M059J (cell line): Measurements from ENCODE around the gene KIF5C. TPM values are rescaled to one million over a fixed set of nuclear protein-coding genes. Genes with fewer than 3 reads are reported as not detected.

Experiments used
- DNase-seq: peaks from one replicate; pipeline ENCODE4 v3.0.0-alpha.2; 2012; ENCODE audit warnings: low read depth
- total RNA-seq: library from RNA; depleted of rRNA; stranded (reverse); fragments of >200 nt; shearing (Covaris generic); gene quantifications from 2 replicates; pipeline ENCODE4 v1.2.3, GENCODE V29; 2014

Gene KIF5C
- total RNA-seq, 1 experiment from 2014 or later: 0.54 TPM

GRCh38 chr2:148887350-148888002 is 12.4 kb downstream of the KIF5C start:
- no peak for DNase-seq

- DNase-seq: no peak
Measured at GRCh38 chr2:148888003-148888501, 13.0 kb downstream of the KIF5C start.

- no peak for DNase-seq
Measured at GRCh38 chr2:148888986-148889385, 14.0 kb downstream of the KIF5C start.

- DNase-seq: no peak
Measured at GRCh38 chr2:148893906-148894305, 18.9 kb downstream of the KIF5C start.

- no peak for DNase-seq
Measured at GRCh38 chr2:148896136-148896535, 21.1 kb downstream of the KIF5C start.

GRCh38 chr2:148899638-148900318 is 24.8 kb downstream of the KIF5C start:
- no peak for DNase-seq

GRCh38 chr2:148900350-148900837 is 25.4 kb downstream of the KIF5C start:
- DNase-seq: no peak

- DNase-seq: no peak
Measured at GRCh38 chr2:148901142-148901541, 26.1 kb downstream of the KIF5C start.

- no peak for DNase-seq
Measured at GRCh38 chr2:148902798-148903197, 27.8 kb downstream of the KIF5C start.

GRCh38 chr2:148903294-148903693 is 28.3 kb downstream of the KIF5C start:
- no peak for DNase-seq

- no peak for DNase-seq
Measured at GRCh38 chr2:148903979-148904378, 29.0 kb downstream of the KIF5C start.

GRCh38 chr2:148906124-148906523 is 31.1 kb downstream of the KIF5C start:
- DNase-seq: peak; percentile 61

- no peak for DNase-seq
Measured at GRCh38 chr2:148907085-148907785, 32.2 kb downstream of the KIF5C start.

GRCh38 chr2:148909114-148909513 is 34.1 kb downstream of the KIF5C start:
- peak; percentile 14 for DNase-seq

GRCh38 chr2:148913061-148913460 is 38.0 kb downstream of the KIF5C start:
- DNase-seq: no peak

GRCh38 chr2:148913492-148913891 is 38.5 kb downstream of the KIF5C start:
- no peak for DNase-seq

- peak; percentile 14 for DNase-seq
Measured at GRCh38 chr2:148914463-148914862, 39.4 kb downstream of the KIF5C start.

- no peak for DNase-seq
Measured at GRCh38 chr2:148917431-148917830, 42.4 kb downstream of the KIF5C start.

GRCh38 chr2:148918554-148918953 is 43.5 kb downstream of the KIF5C start:
- DNase-seq: no peak

GRCh38 chr2:148920559-148920958 is 45.5 kb downstream of the KIF5C start:
- DNase-seq: no peak

- no peak for DNase-seq
Measured at GRCh38 chr2:148922062-148922461, 47.0 kb downstream of the KIF5C start.

GRCh38 chr2:148922776-148923475 is 47.9 kb downstream of the KIF5C start:
- DNase-seq: no peak
